HG03565 (cell line): ENCODE data around the gene MDM4.
"Not testable (repeated sequence)": the region's sequence is repeated elsewhere in the genome, so short reads cannot be mapped to it uniquely, and the experiment has no call there.

ENCODE experiments used
- ATAC-seq: cut with Tn5 transposase; IDR thresholded peaks from one replicate; pipeline ENCODE4 v1.9.1; 2021; ENCODE audit warnings: mild to moderate bottlenecking, moderate library complexity; ENCODE audit not compliant: unreplicated experiment

Gene MDM4

GRCh38 chr1:204513117-204513716, 3.0 kb upstream of the MDM4 start:
- ATAC-seq, result no peak

- ATAC-seq, result no peak
These were observed 1.4 kb upstream of the MDM4 start for GRCh38 chr1:204514828-204515227.

- ATAC-seq, result not testable (repeated sequence)
These were observed 1.2 kb downstream of the MDM4 start for GRCh38 chr1:204517382-204517781.

- peak; percentile 45 for ATAC-seq
These were observed 4.9 kb downstream of the MDM4 start for GRCh38 chr1:204520834-204521709.

- not testable (repeated sequence) for ATAC-seq
These were observed 5.8 kb downstream of the MDM4 start for GRCh38 chr1:204521941-204522521.

- ATAC-seq, result no peak
These were observed 7.5 kb downstream of the MDM4 start for GRCh38 chr1:204523605-204524215.

- ATAC-seq, result no peak
These were observed 8.8 kb downstream of the MDM4 start for GRCh38 chr1:204524986-204525385.

- no peak for ATAC-seq
These were observed 12.0 kb downstream of the MDM4 start for GRCh38 chr1:204528241-204528640.

- ATAC-seq, result no peak
These were observed 12.5 kb downstream of the MDM4 start for GRCh38 chr1:204528677-204529076.

- ATAC-seq, result no peak
These were observed 13.2 kb downstream of the MDM4 start for GRCh38 chr1:204529371-204529895.

GRCh38 chr1:204530932-204531331, 14.7 kb downstream of the MDM4 start:
- peak; percentile 82 for ATAC-seq

- ATAC-seq, result no peak
These were observed 16.6 kb downstream of the MDM4 start for GRCh38 chr1:204532832-204533231.

- ATAC-seq, result no peak
These were observed 25.4 kb downstream of the MDM4 start for GRCh38 chr1:204541626-204542025.

GRCh38 chr1:204544321-204544720, 28.1 kb downstream of the MDM4 start:
- peak; percentile 49 for ATAC-seq

GRCh38 chr1:204545202-204545601, 29.0 kb downstream of the MDM4 start:
- ATAC-seq, result no peak

- no peak for ATAC-seq
These were observed 29.7 kb downstream of the MDM4 start for GRCh38 chr1:204545881-204546280.

- no peak for ATAC-seq
These were observed 32.1 kb downstream of the MDM4 start for GRCh38 chr1:204548265-204548664.

- no peak for ATAC-seq
These were observed 33.1 kb downstream of the MDM4 start for GRCh38 chr1:204549313-204549712.

GRCh38 chr1:204550926-204551325, 34.7 kb downstream of the MDM4 start:
- no peak for ATAC-seq

- ATAC-seq, result no peak
These were observed 40.3 kb downstream of the MDM4 start for GRCh38 chr1:204556458-204557052.

GRCh38 chr1:204558467-204558866, 42.3 kb downstream of the MDM4 start:
- no peak for ATAC-seq
